HepG2 (cell line): Measurements from ENCODE around the gene KHK. TPM values are rescaled to one million over a fixed set of nuclear protein-coding genes. Genes with fewer than 3 reads are reported as not detected.
A peak's percentile ranks its signal among the peaks of the same experiment; 100 is the strongest.

ENCODE experiments used
- BCL3 ChIP-seq: sonication (generic); formaldehyde crosslinking; IDR thresholded peaks from 2 replicates; pipeline ENCODE4 v1.5.1; 2020; ENCODE audit warnings: mild to moderate bottlenecking, missing genetic modification reagents, moderate library complexity
- HNF4G ChIP-seq, 2 experiments: sonication (generic) in 1 of 2; formaldehyde crosslinking in 1 of 2; IDR thresholded peaks; 2 replicates each; pipeline versions ENCODE4 v1.4.0 to v1.6.1; 2011 to 2020; ENCODE audit warnings: borderline replicate concordance in 2 of 2, low read depth in 2 of 2, mild to moderate bottlenecking in 2 of 2, low read length in 1 of 2, missing genetic modification reagents in 1 of 2, moderate library complexity in 1 of 2
- MAF1 ChIP-seq: sonication (generic); formaldehyde crosslinking; IDR thresholded peaks from 2 replicates; pipeline ENCODE4 v1.5.0; 2020; ENCODE audit warnings: missing genetic modification reagents, borderline replicate concordance
- MAFG ChIP-seq: sonication (generic); formaldehyde crosslinking; IDR thresholded peaks from 2 replicates; pipeline ENCODE4 v1.5.1; 2020; ENCODE audit warnings: mild to moderate bottlenecking, missing genetic modification reagents
- MED8 ChIP-seq: sonication (generic); formaldehyde crosslinking; IDR thresholded peaks from 2 replicates; pipeline ENCODE4 v1.8.1; 2023; ENCODE audit warnings: mild to moderate bottlenecking, missing genetic modification reagents; ENCODE audit not compliant: insufficient replicate concordance
- MIER3 ChIP-seq: IDR thresholded peaks from 2 replicates; pipeline ENCODE4 v1.6.1; 2016; ENCODE audit warnings: missing compliant biosample characterization, borderline replicate concordance
- MYC ChIP-seq: sonication (generic); formaldehyde crosslinking; IDR thresholded peaks from 2 replicates; pipeline ENCODE4 v1.9.0; 2021; ENCODE audit warnings: missing genetic modification reagents, borderline replicate concordance
- PHF20 ChIP-seq: sonication (generic); formaldehyde crosslinking; IDR thresholded peaks from 2 replicates; pipeline ENCODE4 v1.5.0; 2020; ENCODE audit warnings: mild to moderate bottlenecking, missing genetic modification reagents
- POLR2AphosphoS5 ChIP-seq: IDR thresholded peaks from 2 replicates; pipeline ENCODE4 v1.6.1; 2012; ENCODE audit warnings: low read depth, low read length
- SALL2 ChIP-seq: sonication (generic); formaldehyde crosslinking; IDR thresholded peaks from 2 replicates; pipeline ENCODE4 v1.8.1; 2023; ENCODE audit warnings: mild to moderate bottlenecking, missing genetic modification reagents, inconsistent platforms
- SRY ChIP-seq: sonication (generic); formaldehyde crosslinking; IDR thresholded peaks from 2 replicates; pipeline ENCODE4 v1.8.0; 2022; ENCODE audit warnings: mild to moderate bottlenecking, missing genetic modification reagents
- TCF7L2 ChIP-seq: IDR thresholded peaks from 2 replicates; pipeline ENCODE4 v1.6.1; 2011; ENCODE audit warnings: mild to moderate bottlenecking, low read depth, low read length, moderate library complexity
- ZBTB25 ChIP-seq: IDR thresholded peaks from 2 replicates; pipeline ENCODE4 v1.6.1; 2018; ENCODE audit warnings: missing genetic modification reagents
- ZNF12 ChIP-seq: sonication (generic); formaldehyde crosslinking; IDR thresholded peaks from 2 replicates; pipeline ENCODE4 v1.5.0; 2020; ENCODE audit warnings: missing genetic modification reagents
- ZNF501 ChIP-seq: sonication (generic); formaldehyde crosslinking; IDR thresholded peaks from 2 replicates; pipeline ENCODE4 v1.5.1; 2020; ENCODE audit warnings: mild to moderate bottlenecking, moderate library complexity, missing genetic modification reagents
- ZNF512B ChIP-seq: sonication (generic); formaldehyde crosslinking; IDR thresholded peaks from 2 replicates; pipeline ENCODE4 v1.5.1; 2020; ENCODE audit warnings: missing genetic modification reagents, mild to moderate bottlenecking, borderline replicate concordance
- ZNF570 ChIP-seq: sonication (generic); formaldehyde crosslinking; IDR thresholded peaks from 2 replicates; pipeline ENCODE4 v1.4.0; 2020; ENCODE audit warnings: mild to moderate bottlenecking, missing genetic modification reagents, borderline replicate concordance
- ZNF619 ChIP-seq: sonication (generic); formaldehyde crosslinking; IDR thresholded peaks from 2 replicates; pipeline ENCODE4 v1.4.0; 2020; ENCODE audit warnings: mild to moderate bottlenecking, missing genetic modification reagents
- ZNF790 ChIP-seq: sonication (generic); formaldehyde crosslinking; IDR thresholded peaks from 2 replicates; pipeline ENCODE4 v1.8.0; 2022; ENCODE audit warnings: missing genetic modification reagents, mild to moderate bottlenecking, borderline replicate concordance
- ZNF83 ChIP-seq: sonication (generic); formaldehyde crosslinking; IDR thresholded peaks from 2 replicates; pipeline ENCODE4 v1.4.0; 2020; ENCODE audit warnings: missing genetic modification reagents, mild to moderate bottlenecking, borderline replicate concordance
- polyA plus RNA-seq, 8 experiments: library from polyadenylated mRNA; depleted of rRNA in 3 of 8; stranded (reverse) in 7 of 8; unstranded in 1 of 8; fragments of >200 nt; fragmentation: Illumina TruSeq in 4 of 8; extraction: Trizol in 4 of 8; gene quantifications; 2 replicates each; pipeline versions ENCODE4 v1.2.1 to v1.2.3, GENCODE V29; 2011 to 2016; ENCODE audit warnings: low read depth in 4 of 8, missing spikeins in 1 of 8, mixed read lengths in 1 of 8; ENCODE audit not compliant: insufficient read depth in 1 of 8
- total RNA-seq, 5 experiments: library from RNA; depleted of rRNA; stranded (reverse); fragments of >200 nt; fragmentation: Illumina TruSeq; extraction: Trizol; gene quantifications; 2 replicates each; pipeline ENCODE4 v1.2.3, GENCODE V29; 2016; ENCODE audit warnings: low read depth in 1 of 5
- TF ChIP-seq, protein P1 (sequence below): sonication (generic); formaldehyde crosslinking; IDR thresholded peaks from 2 replicates; pipeline ENCODE4 v1.8.0; 2022; ENCODE audit warnings: mild to moderate bottlenecking, missing genetic modification reagents, borderline replicate concordance

The KHK gene
- total and polyA plus RNA-seq, 2 of the 13 experiments (the other 11 are each of a cell fraction or from before 2014, with no cell fraction given), result 40.9 to 99.2 TPM

DNA sequence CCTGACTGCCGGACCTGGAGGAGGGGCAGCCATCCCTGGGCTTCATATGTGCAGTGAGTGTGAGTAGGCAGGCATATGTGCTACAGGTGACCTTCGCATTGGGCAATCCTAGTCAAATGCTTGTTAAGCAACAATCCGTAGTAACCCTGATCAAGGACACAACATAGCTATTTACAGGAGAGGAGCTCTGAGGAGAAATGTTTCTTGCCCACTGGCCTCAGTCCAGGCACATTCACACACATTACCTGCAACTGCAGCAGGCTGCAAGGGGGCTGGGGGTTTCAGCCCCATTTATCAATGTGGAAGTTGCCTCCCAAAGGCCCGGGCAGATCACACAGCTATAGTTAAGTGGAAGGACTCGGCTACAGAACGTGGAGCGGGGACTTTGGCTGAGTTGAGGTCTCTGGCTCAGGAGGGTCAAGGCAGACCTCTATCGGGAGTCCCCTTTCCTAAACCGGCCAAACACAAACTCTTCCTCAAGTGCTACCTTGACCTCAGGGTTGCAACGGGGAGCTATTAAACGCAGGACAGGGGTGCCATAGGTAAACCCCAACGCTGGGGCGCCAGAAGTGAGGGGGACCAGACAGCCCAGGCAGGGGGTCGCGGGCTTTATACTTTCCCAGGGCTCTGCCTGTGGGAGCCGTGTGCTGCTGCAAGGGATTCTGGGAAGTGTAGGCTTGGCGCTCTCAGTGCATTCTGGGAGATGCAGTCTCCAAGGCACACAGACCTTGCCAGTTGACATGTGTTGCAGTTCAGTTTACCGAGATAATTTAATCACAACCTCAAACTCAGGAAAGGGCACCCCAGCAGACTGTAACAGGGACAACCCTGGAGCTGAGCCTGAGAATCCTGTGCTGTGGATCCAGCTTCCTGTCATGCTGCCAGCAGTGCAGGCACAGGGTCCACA is 9.4 kb downstream of the KHK start (continued):
- TF ChIP-seq TCF7L2 (no peak), MIER3 (peak; percentile 98), ZNF83 (CRISPR knock-in tag) (peak; percentile 65; the same call in 1 of the 2 replicates), ZNF570 (CRISPR knock-in tag) (no peak; the same call in 1 of the 2 replicates), ZNF501 (peak; percentile 98), ZNF512B (peak; percentile 27; the same call in 1 of the 2 replicates), SRY (CRISPR knock-in tag) (peak; percentile 63; the same call in 1 of the 2 replicates), MAF1 (CRISPR knock-in tag) (0 out of 2 replicates have a peak, but pooled peaks have one; percentile 84), HNF4G (IDR thresholded peaks at IDR 0.05; ENCODE audit: borderline replicate concordance, low read depth, low read length) (peak; percentile 63; the same call in 1 of the 2 replicates), HNF4G (CRISPR knock-in tag; IDR thresholded peaks at IDR 0.05; ENCODE audit: borderline replicate concordance, low read depth) (peak; percentile 83), ZNF12 (CRISPR knock-in tag) (peak; percentile 87), MAFG (CRISPR knock-in tag) (no peak), POLR2AphosphoS5 (peak; percentile 50; the same call in 1 of the 2 replicates), MED8 (peak; percentile 94), ZBTB25 (CRISPR knock-in tag) (peak; percentile 97), ZNF619 (CRISPR knock-in tag) (peak; percentile 98; the same call in 1 of the 2 replicates), SALL2 (CRISPR knock-in tag) (peak; percentile 80), MYC (peak; percentile 77), PHF20 (CRISPR knock-in tag) (peak; percentile 64; the same call in 1 of the 2 replicates), ZNF790 (CRISPR knock-in tag) (no peak), BCL3 (CRISPR knock-in tag) (peak; percentile 77)
- TF ChIP-seq, protein P1, sequence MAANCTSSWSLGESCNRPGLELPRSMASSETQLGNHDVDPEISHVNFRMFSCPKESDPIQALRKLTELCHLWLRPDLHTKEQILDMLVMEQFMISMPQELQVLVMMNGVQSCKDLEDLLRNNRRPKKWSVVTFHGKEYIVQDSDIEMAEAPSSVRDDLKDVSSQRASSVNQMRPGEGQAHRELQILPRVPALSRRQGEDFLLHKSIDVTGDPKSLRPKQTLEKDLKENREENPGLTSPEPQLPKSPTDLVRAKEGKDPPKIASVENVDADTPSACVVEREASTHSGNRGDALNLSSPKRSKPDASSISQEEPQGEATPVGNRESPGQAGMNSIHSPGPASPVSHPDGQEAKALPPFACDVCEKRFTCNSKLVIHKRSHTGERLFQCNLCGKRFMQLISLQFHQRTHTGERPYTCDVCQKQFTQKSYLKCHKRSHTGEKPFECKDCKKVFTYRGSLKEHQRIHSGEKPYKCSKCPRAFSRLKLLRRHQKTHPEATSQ (CRISPR knock-in tag), result peak; percentile 81
